Smooth muscle cell (in vitro differentiated cells): ENCODE data around the gene KAZN. TPM values are rescaled to one million over a fixed set of nuclear protein-coding genes. Genes with fewer than 3 reads are reported as not detected.

Source experiments
- DNase-seq: peaks from one replicate; lab custom pipeline; 2025; ENCODE audit not compliant: unreplicated experiment; lab: John Stamatoyannopoulos, UW
- H2AFZ ChIP-seq: fragments of 200-600 bp; sonication (generic); 2 replicates; pipeline ENCODE4 v1.6.0; 2016; ENCODE audit warnings: antibody characterized with exemption, low read depth, mild to moderate bottlenecking
- H3F3A ChIP-seq: fragments of 200-600 bp; sonication (generic); 2 replicates; pipeline ENCODE4 v1.6.0; 2017; ENCODE audit warnings: antibody characterized with exemption, low read depth
- H3K27ac ChIP-seq: fragments of 200-600 bp; sonication (generic); 2 replicates; pipeline ENCODE4 v1.5.1; 2016; ENCODE audit warnings: low read depth, mild to moderate bottlenecking
- H3K27me3 ChIP-seq: fragments of 200-600 bp; sonication (generic); 2 replicates; pipeline ENCODE4 v1.6.1; 2016; ENCODE audit warnings: low read depth, mild to moderate bottlenecking
- H3K36me3 ChIP-seq: fragments of 200-600 bp; sonication (generic); 2 replicates; pipeline ENCODE4 v1.5.1; 2016; ENCODE audit warnings: low read depth
- H3K4me1 ChIP-seq: fragments of 200-600 bp; sonication (generic); 2 replicates; pipeline ENCODE4 v1.5.1; 2016; ENCODE audit warnings: low read depth
- H3K4me2 ChIP-seq: fragments of 200-600 bp; sonication (generic); 2 replicates; pipeline ENCODE4 v1.6.0; 2016; ENCODE audit warnings: mild to moderate bottlenecking
- H3K4me3 ChIP-seq: fragments of 200-600 bp; sonication (generic); 2 replicates; pipeline ENCODE4 v1.5.1; 2016; ENCODE audit warnings: mild to moderate bottlenecking
- H3K79me2 ChIP-seq: fragments of 200-600 bp; sonication (generic); 2 replicates; pipeline ENCODE4 v1.6.0; 2016; ENCODE audit warnings: low read depth, mild to moderate bottlenecking
- H3K9ac ChIP-seq: fragments of 200-600 bp; sonication (generic); 2 replicates; pipeline ENCODE4 v1.6.0; 2016; ENCODE audit warnings: low read depth
- H3K9me3 ChIP-seq: fragments of 200-600 bp; sonication (generic); replicated peaks from 2 replicates; pipeline ENCODE4 v1.5.1; 2016; ENCODE audit warnings: low read depth
- H4K20me1 ChIP-seq: fragments of 200-600 bp; sonication (generic); 2 replicates; pipeline ENCODE4 v1.6.0; 2016; ENCODE audit warnings: low read depth
- WGBS: methylation state at CpG from one replicate; pipeline ENCODE4 v1.1.7; 2016; ENCODE audit warnings: low lambda C conversion rate; 5-methylcytosine and 5-hydroxymethylcytosine counted together
- polyA plus RNA-seq: library from polyadenylated mRNA; unstranded; fragments of >200 nt; fragmentation: Nextera tagmentation; extraction: Ambion mirVana; gene quantifications from 2 replicates; pipeline ENCODE4 v1.2.1, GENCODE V29; 2016
- total RNA-seq: library from RNA; depleted of rRNA; stranded (reverse); fragments of >200 nt; gene quantifications from 2 replicates; pipeline ENCODE4 v1.2.3, GENCODE V29; 2014
- TF ChIP-seq, protein P1 (sequence below): fragments of 200-600 bp; sonication (generic); IDR thresholded peaks from 2 replicates; pipeline ENCODE4 v1.5.1; 2017; ENCODE audit warnings: borderline replicate concordance, mild to moderate bottlenecking, antibody characterized with exemption; ENCODE audit not compliant: insufficient read depth, poor library complexity, severe bottlenecking

KAZN gene
- total and polyA plus RNA-seq, 2 experiments from 2014 or later, result 6.3 to 8.2 TPM

DNA sequence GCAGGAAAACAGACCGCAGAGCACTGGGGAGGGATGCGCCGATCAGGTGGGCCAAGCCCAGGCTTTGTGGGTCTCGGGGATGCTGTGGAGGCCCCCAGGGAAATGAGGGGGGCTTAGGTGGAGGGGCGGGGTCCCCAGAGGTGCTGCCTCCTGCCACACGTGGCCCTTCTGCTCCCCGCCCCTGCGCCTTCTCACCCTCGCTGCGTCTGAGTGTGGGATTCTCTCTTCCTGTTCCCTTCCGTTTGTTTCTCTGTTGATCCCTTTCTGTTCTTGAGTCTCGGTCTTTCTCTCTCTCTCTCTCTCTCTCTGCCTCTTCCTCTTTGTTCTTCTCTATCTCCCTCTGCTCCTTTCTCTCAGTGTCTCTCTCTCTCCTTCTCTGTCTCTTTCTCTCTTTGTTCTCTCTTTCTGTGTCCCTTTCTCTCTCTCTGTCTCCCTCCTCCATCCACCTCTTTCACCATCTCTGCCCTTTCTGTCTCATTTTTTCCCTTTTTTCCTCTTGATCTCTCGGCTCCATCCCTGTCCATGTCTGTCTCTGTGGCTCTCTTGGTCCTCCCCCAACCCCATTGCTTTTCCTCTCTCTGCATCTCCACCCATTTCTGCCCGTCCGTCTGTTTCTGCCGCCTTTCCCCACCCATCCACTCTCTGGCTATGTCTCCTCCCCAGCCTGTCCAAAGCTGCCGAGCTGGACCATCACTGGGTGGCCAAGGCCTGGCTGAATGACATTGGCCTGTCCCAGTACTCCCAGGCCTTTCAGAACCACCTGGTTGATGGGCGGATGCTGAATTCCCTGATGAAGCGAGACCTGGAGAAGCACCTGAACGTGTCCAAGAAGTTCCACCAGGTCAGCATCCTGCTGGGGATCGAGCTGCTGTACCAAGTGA is 502.6 kb downstream of the KAZN start:
- no peak overlapping the region for H3K4me2 ChIP-seq
- TF ChIP-seq, protein P1, sequence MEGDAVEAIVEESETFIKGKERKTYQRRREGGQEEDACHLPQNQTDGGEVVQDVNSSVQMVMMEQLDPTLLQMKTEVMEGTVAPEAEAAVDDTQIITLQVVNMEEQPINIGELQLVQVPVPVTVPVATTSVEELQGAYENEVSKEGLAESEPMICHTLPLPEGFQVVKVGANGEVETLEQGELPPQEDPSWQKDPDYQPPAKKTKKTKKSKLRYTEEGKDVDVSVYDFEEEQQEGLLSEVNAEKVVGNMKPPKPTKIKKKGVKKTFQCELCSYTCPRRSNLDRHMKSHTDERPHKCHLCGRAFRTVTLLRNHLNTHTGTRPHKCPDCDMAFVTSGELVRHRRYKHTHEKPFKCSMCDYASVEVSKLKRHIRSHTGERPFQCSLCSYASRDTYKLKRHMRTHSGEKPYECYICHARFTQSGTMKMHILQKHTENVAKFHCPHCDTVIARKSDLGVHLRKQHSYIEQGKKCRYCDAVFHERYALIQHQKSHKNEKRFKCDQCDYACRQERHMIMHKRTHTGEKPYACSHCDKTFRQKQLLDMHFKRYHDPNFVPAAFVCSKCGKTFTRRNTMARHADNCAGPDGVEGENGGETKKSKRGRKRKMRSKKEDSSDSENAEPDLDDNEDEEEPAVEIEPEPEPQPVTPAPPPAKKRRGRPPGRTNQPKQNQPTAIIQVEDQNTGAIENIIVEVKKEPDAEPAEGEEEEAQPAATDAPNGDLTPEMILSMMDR, result no peak

DNA sequence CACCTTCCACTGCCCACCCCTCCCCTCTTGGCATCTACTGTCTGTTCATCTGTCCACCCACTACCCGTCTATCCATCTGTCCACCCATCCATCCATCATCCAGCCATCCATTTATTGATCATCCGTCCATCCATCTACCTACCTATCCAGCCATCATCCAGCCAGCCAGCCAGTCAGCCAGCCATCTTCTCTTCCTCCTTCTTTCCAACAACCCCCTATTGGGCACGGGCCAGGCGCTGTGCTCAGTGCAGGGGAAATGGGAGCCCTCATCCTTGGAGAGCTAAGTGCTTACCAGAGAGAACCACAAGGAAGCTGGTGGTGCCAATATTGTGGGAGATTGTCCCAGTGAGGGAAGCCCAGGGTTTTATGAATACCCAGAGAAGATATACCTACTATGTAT is 503.3 kb downstream of the KAZN start:
- H3K4me3 ChIP-seq, result no peak overlapping the region
- peaks cover 23% of the 10 kb centered on the region for H3K27me3 ChIP-seq
- no peak overlapping the region for H3K9ac ChIP-seq
- no peaks in the 10 kb centered on the region for H3F3A ChIP-seq
- no peak for DNase-seq
- no peaks in the 10 kb centered on the region for H3K79me2 ChIP-seq
- no peak overlapping the region for H2AFZ ChIP-seq
- no peaks in the 10 kb centered on the region for H3K9me3 ChIP-seq
- H3K4me2 ChIP-seq, result no peak overlapping the region
- TF ChIP-seq, protein P1, result no peak
- H3K36me3 ChIP-seq, result no peaks in the 10 kb centered on the region
- no peaks in the 10 kb centered on the region for H4K20me1 ChIP-seq
- H3K4me1 ChIP-seq, result no peaks in the 10 kb centered on the region
- H3K27ac ChIP-seq, result no peak overlapping the region
- WGBS, result 94% methylated on average over 4 of the region's 4 CpGs

More for the DNA sequence above, 502.6 kb downstream of the KAZN start:
- 71% methylated on average over 18 of the region's 21 CpGs for WGBS
- DNase-seq, result no peak
- no peak overlapping the region for H3K27ac ChIP-seq
- no peaks in the 10 kb centered on the region for H3K9me3 ChIP-seq
- no peak overlapping the region for H3K9ac ChIP-seq
- no peaks in the 10 kb centered on the region for H3K36me3 ChIP-seq
- no peak overlapping the region for H2AFZ ChIP-seq
- H4K20me1 ChIP-seq, result no peaks in the 10 kb centered on the region
- no peak overlapping the region for H3K4me3 ChIP-seq
- H3K4me1 ChIP-seq, result no peaks in the 10 kb centered on the region
- H3K27me3 ChIP-seq, result peaks cover 23% of the 10 kb centered on the region
- no peaks in the 10 kb centered on the region for H3F3A ChIP-seq
- no peaks in the 10 kb centered on the region for H3K79me2 ChIP-seq

DNA sequence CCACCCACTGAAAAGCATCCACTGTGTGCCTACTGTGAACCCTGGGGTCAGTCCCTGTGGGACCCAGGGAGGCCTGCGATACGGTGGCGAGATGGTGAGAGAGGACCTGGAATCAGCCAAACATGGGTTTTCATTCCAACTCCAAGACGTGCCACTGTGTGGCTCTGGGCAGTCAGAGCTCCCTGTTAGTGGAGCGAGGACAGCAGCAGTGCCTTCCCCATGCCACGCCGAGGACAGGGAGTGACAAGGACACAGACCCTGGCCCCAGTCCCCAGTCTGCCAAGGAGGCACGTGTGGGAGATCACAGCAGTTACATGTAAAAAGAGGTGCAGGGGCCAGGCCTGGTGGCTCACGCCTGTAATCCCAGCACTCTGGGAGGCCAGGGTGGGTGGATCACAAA is 504.2 kb downstream of the KAZN start:
- H2AFZ ChIP-seq, result no peak overlapping the region
- no peaks in the 10 kb centered on the region for H4K20me1 ChIP-seq
- WGBS, result 94% methylated on average over 9 of the region's 9 CpGs
- H3K27ac ChIP-seq, result no peak overlapping the region
- H3K4me1 ChIP-seq, result no peaks in the 10 kb centered on the region
- H3K4me3 ChIP-seq, result no peak overlapping the region
- no peaks in the 10 kb centered on the region for H3F3A ChIP-seq
- H3K9ac ChIP-seq, result no peak overlapping the region
- H3K36me3 ChIP-seq, result no peaks in the 10 kb centered on the region
- H3K79me2 ChIP-seq, result no peaks in the 10 kb centered on the region
- H3K9me3 ChIP-seq, result no peaks in the 10 kb centered on the region
- TF ChIP-seq, protein P1, result no peak
- H3K4me2 ChIP-seq, result no peak overlapping the region
- peaks cover 23% of the 10 kb centered on the region for H3K27me3 ChIP-seq
- no peak for DNase-seq
